Thyroid gland (tissue), 4 donors: Measurements from ENCODE around the gene INPP5F. TPM values are rescaled to one million over a fixed set of nuclear protein-coding genes. Genes with fewer than 3 reads are reported as not detected.
"Not testable (repeated sequence)": the region's sequence is repeated elsewhere in the genome, so short reads cannot be mapped to it uniquely, and the experiment has no call there.

Source experiments
- DNase-seq, 2 donors: peaks; one replicate each; pipeline ENCODE4 v3.0.0-alpha.2; 2019
- H3K27ac ChIP-seq, 3 donors: fragments of 200-600 bp; sonication (generic); 1 replicate in 2 of 3; 2 replicates in 1 of 3; pipeline ENCODE4 v1.5.1; 2016 to 2019; ENCODE audit warnings: mild to moderate bottlenecking in 1 of 3, moderate library complexity in 1 of 3
- H3K27me3 ChIP-seq: fragments of 200-600 bp; sonication (generic); one replicate; pipeline ENCODE4 v1.5.1; 2019
- H3K36me3 ChIP-seq, 2 donors: fragments of 200-600 bp; sonication (generic); one replicate each; pipeline ENCODE4 v1.5.1; 2016 to 2019
- H3K4me1 ChIP-seq, 2 donors: fragments of 200-600 bp; sonication (generic); one replicate each; pipeline ENCODE4 v1.5.1; 2017 to 2019
- H3K4me3 ChIP-seq, 3 donors: fragments of 200-600 bp; sonication (generic); replicated peaks in 1 of 3; 1 replicate in 2 of 3; 2 replicates in 1 of 3; pipeline ENCODE4 v1.5.1; 2016; ENCODE audit warnings: mild to moderate bottlenecking in 1 of 3
- H3K9me3 ChIP-seq: fragments of 200-600 bp; sonication (generic); one replicate; pipeline ENCODE4 v1.5.1; 2017
- POLR2A ChIP-seq, 2 donors: fragments of 450-650 bp; IDR thresholded peaks; one replicate each; pipeline ENCODE4 v1.6.1; 2017; ENCODE audit warnings: antibody characterized with exemption in 2 of 2, mild to moderate bottlenecking in 2 of 2, moderate library complexity in 1 of 2
- WGBS, 2 donors: methylation state at CpG; one replicate each; pipeline ENCODE4 v1.1.5; 2017; 5-methylcytosine and 5-hydroxymethylcytosine counted together
- intact Hi-C: fragments of 100-400 bp; cut with DNase I; formaldehyde crosslinking; loops from one replicate; pipeline ENCODE4 v1.15.1; 2023
- total RNA-seq, 4 donors: library from RNA; depleted of rRNA; stranded (reverse); fragments of >200 nt; gene quantifications; one replicate each; pipeline ENCODE4 v1.2.3, GENCODE V29; 2016
- TF ChIP-seq, protein P1 (sequence below), 6 experiments: fragments of 200-600 bp in 3 of 6; fragments of 450-650 bp in 3 of 6; sonication (generic) in 3 of 6; IDR thresholded peaks; one replicate each; pipeline ENCODE4 v1.5.1; 2016 to 2019; ENCODE audit warnings: antibody characterized with exemption in 6 of 6, mild to moderate bottlenecking in 2 of 6, inconsistent platforms in 1 of 6, moderate library complexity in 1 of 6

Gene INPP5F
- total RNA-seq, 4 donors from 2014 or later, result 12.6 to 14.9 (median 13.4) TPM

DNA sequence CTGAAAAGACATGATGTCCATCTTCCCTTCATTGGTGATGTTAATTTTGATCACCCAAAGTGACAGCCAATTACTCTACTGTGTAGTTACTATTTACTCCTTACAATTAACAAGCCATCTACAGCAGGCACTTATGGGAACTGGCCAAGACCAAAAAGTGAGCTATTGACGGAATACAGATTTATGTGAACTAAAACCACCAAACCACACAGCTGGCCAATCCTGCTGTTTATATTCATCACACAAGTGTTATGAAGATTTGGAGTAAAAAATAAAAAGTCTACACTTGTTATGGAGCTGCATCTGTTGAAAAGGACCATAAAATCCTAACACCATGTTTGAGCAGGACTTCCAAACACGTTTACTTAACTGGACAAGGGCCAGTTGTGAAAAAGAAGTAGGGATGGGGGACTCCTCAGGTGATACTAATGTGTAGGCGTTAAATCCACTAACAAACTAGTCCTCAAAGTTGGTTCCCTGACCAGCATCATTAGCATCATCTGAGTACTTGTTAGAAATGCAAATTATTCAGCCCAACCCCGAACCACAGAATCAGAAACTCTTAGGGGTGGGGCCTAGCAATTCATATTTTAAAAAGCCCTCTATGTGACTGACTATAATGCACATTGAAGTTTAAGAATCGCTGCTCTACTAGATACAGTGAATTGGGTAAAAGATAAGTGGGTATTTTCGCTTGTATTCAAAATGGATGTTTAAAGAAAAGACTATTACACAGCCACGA is 135.2 kb downstream of the INPP5F start:
- Histone ChIP-seq H3K36me3 (no peaks in the 10 kb centered on the region), H3K27ac (no peak overlapping the region), H3K27me3 (no peaks in the 10 kb centered on the region), H3K4me1 (peaks cover 0 to 6% of the 10 kb centered on the region in 2 donors), H3K9me3 (no peaks in the 10 kb centered on the region), H3K4me3 (no peak overlapping the region)
- no peak for TF ChIP-seq POLR2A (IDR thresholded peaks at IDR 0.05)
- TF ChIP-seq, protein P1, sequence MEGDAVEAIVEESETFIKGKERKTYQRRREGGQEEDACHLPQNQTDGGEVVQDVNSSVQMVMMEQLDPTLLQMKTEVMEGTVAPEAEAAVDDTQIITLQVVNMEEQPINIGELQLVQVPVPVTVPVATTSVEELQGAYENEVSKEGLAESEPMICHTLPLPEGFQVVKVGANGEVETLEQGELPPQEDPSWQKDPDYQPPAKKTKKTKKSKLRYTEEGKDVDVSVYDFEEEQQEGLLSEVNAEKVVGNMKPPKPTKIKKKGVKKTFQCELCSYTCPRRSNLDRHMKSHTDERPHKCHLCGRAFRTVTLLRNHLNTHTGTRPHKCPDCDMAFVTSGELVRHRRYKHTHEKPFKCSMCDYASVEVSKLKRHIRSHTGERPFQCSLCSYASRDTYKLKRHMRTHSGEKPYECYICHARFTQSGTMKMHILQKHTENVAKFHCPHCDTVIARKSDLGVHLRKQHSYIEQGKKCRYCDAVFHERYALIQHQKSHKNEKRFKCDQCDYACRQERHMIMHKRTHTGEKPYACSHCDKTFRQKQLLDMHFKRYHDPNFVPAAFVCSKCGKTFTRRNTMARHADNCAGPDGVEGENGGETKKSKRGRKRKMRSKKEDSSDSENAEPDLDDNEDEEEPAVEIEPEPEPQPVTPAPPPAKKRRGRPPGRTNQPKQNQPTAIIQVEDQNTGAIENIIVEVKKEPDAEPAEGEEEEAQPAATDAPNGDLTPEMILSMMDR (IDR thresholded peaks at IDR 0.05), result no peak
- DNase-seq, result no peak
- WGBS, 2 donors, result 78 to 82% methylated on average over 7 of the region's 7 CpGs
- intact Hi-C loops, result loop anchor here (10.0 kb wide), 1 partner anchor 256 kb away; no protein-coding TSS in a partner anchor

DNA sequence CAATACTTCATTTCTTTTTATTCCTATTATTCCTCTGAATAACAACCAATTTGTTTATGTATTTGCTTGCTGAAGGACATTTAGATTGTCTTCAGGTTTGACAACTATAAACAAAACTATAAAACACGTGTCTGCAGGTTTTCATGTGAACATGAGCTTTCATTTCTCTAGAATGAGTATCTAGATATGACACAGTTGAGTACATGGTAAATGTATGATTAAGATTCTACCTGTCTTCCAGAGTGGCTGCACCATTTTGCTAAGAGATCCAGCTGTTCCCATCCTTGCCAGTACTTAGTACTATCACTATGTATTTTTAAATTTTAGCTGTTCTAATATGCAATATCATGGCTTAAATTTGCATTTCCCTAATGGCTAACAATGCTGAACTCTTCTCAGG is 136.7 kb downstream of the INPP5F start:
- DNase-seq, result no peak
- TF ChIP-seq POLR2A (IDR thresholded peaks at IDR 0.05), result no peak
- TF ChIP-seq, protein P1 (IDR thresholded peaks at IDR 0.05), result no peak
- H3K4me1 ChIP-seq, result peaks cover 0 to 6% of the 10 kb centered on the region in 2 donors
- no peaks in the 10 kb centered on the region for H3K36me3 ChIP-seq
- WGBS, 2 donors, result 75 to 78% methylated on average over 1 of the region's 1 CpG
- H3K27me3 ChIP-seq, result no peaks in the 10 kb centered on the region
- H3K4me3 ChIP-seq, result no peak overlapping the region
- no peaks in the 10 kb centered on the region for H3K9me3 ChIP-seq
- no peak overlapping the region for H3K27ac ChIP-seq
- intact Hi-C loops, result loop anchor here (10.0 kb wide), 1 partner anchor 258 kb away; no protein-coding TSS in a partner anchor

DNA sequence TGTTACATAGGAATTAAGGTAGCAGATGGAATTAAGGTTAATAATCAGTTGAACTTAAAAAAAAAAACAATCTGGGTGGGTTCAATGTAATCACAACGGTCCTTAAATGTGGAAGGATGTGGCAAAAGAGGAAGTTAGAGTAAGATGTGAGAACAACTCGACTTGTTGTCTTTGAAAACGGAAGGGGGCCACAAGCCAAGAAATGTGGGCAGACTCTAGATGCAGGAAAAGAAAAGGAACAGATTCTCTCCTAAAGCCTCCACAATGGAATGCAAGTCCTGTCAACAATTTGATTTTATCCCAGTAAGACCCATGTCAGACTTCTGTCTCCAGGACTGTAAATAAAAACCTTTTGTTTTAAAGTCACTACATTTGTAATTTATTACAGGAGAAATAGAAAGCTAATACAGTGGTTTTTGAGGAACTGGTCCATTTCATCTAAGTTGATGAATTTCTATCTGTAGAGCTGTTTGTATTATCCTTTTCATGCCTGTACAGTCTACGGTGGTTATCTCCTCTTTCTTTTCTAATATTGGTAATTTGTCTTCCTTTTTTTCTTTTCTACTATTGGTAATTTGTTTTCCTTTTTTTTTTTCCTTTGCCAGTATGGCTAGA is 138.2 kb downstream of the INPP5F start:
- no peak for DNase-seq
- H3K9me3 ChIP-seq, result no peaks in the 10 kb centered on the region
- H3K4me1 ChIP-seq, result peaks cover 0 to 6% of the 10 kb centered on the region in 2 donors
- TF ChIP-seq, protein P1 (IDR thresholded peaks at IDR 0.05), result no peak
- no peak for TF ChIP-seq POLR2A (IDR thresholded peaks at IDR 0.05)
- 53 to 84% methylated on average over 3 to 4 of the region's 4 CpGs for WGBS, 2 donors
- H3K4me3 ChIP-seq, result no peak overlapping the region
- no peaks in the 10 kb centered on the region for H3K27me3 ChIP-seq
- no peak overlapping the region for H3K27ac ChIP-seq
- no peaks in the 10 kb centered on the region for H3K36me3 ChIP-seq
- intact Hi-C loops, result loop anchor here (10.0 kb wide), 1 partner anchor 259 kb away; no protein-coding TSS in a partner anchor

DNA sequence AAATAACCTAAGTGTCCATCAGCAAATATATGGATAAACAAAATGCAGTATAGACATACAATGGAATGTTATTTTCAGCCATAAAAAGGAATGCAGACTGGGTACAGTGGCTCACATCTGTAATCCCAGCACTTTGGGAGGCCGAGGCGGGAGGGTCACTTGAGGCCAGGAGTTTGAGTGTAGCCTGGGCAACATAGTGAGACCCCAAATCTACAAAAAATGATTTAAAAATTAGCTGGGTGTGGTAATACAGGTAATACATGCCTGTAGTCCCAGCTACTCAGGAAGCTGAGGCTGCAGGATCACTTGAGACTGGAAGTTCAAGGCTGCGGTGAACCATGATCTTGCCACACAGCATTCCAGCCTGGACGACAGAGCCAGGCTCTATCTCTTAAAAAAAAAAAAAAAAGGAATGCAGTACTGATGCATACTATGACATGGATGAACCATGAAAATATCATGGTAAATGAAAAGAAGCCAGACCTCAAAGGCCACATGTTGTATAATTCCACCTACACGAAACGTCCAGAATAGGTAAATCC is 139.9 kb downstream of the INPP5F start:
- Histone ChIP-seq H3K4me1 (peaks cover 4 to 5% of the 10 kb centered on the region in 2 donors), H3K4me3 (no peak overlapping the region), H3K9me3 (no peaks in the 10 kb centered on the region), H3K36me3 (no peaks in the 10 kb centered on the region), H3K27ac (no peak overlapping the region), H3K27me3 (no peaks in the 10 kb centered on the region)
- intact Hi-C loops, result loop anchor here (5.0 to 10.0 kb wide), 3 partner anchors 37 to 261 kb away; no protein-coding TSS in a partner anchor
- DNase-seq, result no peak
- no peak for TF ChIP-seq POLR2A (IDR thresholded peaks at IDR 0.05)
- 92 to 94% methylated on average over 6 of the region's 6 CpGs for WGBS, 2 donors

DNA sequence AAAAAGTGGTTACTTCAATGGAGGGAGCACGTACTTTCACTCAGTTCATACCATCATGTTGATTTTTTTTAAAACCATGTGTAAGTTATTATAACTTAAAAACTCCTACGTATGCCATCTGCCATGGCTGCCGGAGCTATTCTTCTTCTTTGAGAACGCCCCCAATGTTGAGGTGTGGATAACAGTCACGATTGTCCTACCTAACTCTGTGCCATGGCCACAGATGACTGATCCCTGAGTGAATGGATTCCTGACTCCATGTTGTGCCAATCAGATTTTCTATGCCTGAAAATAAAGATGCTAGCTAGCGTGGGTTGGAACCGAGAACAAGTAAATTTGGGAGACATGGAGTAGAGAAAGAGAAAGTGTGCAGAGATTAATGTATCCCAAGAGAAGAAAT is 141.5 kb downstream of the INPP5F start:
- intact Hi-C loops, result loop anchor here (5.0 to 10.0 kb wide), 3 partner anchors 35 to 263 kb away; no protein-coding TSS in a partner anchor
- no peaks in the 10 kb centered on the region for H3K36me3 ChIP-seq
- H3K4me3 ChIP-seq, result no peak overlapping the region
- H3K9me3 ChIP-seq, result no peaks in the 10 kb centered on the region
- no peaks in the 10 kb centered on the region for H3K27me3 ChIP-seq
- no peak overlapping the region for H3K27ac ChIP-seq
- no peak for DNase-seq
- peaks cover 11 to 13% of the 10 kb centered on the region in 2 donors for H3K4me1 ChIP-seq
- TF ChIP-seq, protein P1 (IDR thresholded peaks at IDR 0.05), result no peak
- TF ChIP-seq POLR2A (IDR thresholded peaks at IDR 0.05), result no peak
- WGBS, 2 donors, result 79 to 84% methylated on average over 7 of the region's 7 CpGs

DNA sequence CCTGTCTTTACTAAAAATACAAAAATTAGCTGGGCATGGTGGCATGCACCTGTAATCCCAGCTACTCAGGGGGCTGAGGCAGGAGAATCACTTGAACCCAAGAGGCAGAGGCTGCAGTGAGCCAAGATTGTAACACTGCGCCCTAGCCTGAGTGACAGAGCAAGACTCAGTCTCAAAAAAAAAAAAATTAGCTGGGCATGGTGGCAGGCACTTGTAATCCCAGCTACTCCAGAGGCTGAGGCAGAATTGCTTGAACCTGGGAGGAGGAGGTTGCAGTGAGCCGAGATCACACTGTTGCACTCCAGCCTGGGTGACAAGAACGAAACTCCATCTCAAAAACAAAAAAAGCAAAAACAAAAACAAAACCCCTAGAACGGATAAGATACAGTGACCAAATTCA is 143.5 kb downstream of the INPP5F start:
- intact Hi-C loops, result loop anchor here (5.0 to 10.0 kb wide), 3 partner anchors 33 to 265 kb away; no protein-coding TSS in a partner anchor
- 84 to 85% methylated on average over 4 of the region's 4 CpGs for WGBS, 2 donors
- H3K9me3 ChIP-seq, H3K4me3 ChIP-seq, H3K27ac ChIP-seq, H3K36me3 ChIP-seq, H3K27me3 ChIP-seq, DNase-seq: not testable (repeated sequence)
- peaks cover 11 to 16% of the 10 kb centered on the region in 2 donors for H3K4me1 ChIP-seq
